ENCODE results near the gene FOXI1. TPM values are rescaled to one million over a fixed set of nuclear protein-coding genes. Genes with fewer than 3 reads are reported as not detected.
A peak's percentile ranks its signal among the peaks of the same experiment; 100 is the strongest.

Gene FOXI1
- polyA plus RNA-seq, 3 donors = not detected

DNA sequence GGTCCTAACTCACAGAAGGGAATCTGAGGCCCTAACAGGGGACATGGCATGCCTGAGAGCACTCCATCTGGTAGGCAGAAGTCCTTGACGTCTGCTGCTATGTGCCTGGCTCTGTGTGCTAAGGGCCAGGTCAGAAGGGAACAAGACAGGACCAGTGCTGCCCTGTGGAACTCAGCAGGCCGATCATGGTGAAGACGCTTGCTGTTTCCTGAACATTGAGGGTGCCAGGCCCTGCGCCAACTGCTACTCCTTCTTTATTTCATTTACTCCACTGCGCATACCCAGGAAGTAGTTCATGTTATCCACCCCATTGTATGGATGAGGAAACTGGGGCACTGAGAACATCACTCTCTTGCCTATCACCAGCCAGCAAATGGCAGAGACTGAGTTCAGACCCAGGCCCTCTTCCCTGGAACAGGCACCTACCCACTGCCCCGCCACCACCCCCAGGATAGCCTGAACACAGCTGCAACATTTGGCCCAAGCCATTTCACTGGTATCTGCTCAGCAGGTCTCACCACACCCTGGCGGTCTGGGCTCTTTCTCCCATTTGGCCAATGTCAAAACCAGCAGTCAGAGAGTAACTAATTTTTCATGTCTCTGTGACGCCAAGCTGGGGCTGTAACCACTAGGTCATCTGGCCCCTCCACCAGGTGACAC is 24.8 kb upstream of the FOXI1 start:
- Histone ChIP-seq H3K36me3 (replicated peaks in 1 of 2; ENCODE audit: control insufficient read depth in 1 of 2, insufficient read depth in 2 of 2, low read length in 2 of 2) (peaks cover 99 to 100% of the 10 kb centered on the region in 2 donors), H3K9me3 (replicated peaks in 1 of 2; ENCODE audit: control insufficient read depth in 1 of 2, insufficient read depth in 1 of 2, low read length in 2 of 2) (no peaks in the 10 kb centered on the region), H4K20me1 (ENCODE audit: insufficient read depth, low read length) (peaks cover 30% of the 10 kb centered on the region), H3K27ac (ENCODE audit: low read depth in 1 of 2, low read length in 2 of 2) (peak overlapping the region in 1 of 2 donors; percentile 2), H3K4me1 (ENCODE audit: control insufficient read depth in 1 of 2, insufficient read depth in 2 of 2, low read length in 2 of 2) (no peaks in the 10 kb centered on the region), H3K27me3 (ENCODE audit: control insufficient read depth in 2 of 2, insufficient read depth in 2 of 2, low read length in 2 of 2) (no peaks in the 10 kb centered on the region), H3K4me3 (replicated peaks in 1 of 3; ENCODE audit: low read depth in 2 of 3, low read length in 3 of 3) (no peak overlapping the region), H3K4me2 (replicated peaks; ENCODE audit: extremely low read depth, low read length, poor library complexity, severe bottlenecking) (no peak overlapping the region), H3K79me2 (ENCODE audit: insufficient read depth, low read length) (no peaks in the 10 kb centered on the region), H2AFZ (ENCODE audit: insufficient read depth, low read depth, low read length, poor library complexity, severe bottlenecking) (no peak overlapping the region), H3K9ac (ENCODE audit: insufficient read depth, low read length, poor library complexity, severe bottlenecking) (no peak overlapping the region)
- Mint-ChIP-seq H3K36me3 (peaks cover 98 to 99% of the 10 kb centered on the region in 2 donors), H3K4me1 (no peaks in the 10 kb centered on the region), H3K27ac (peak overlapping the region in 3 of 7 donors; percentile 26 to 51 (median 37)), H3K27me3 (ENCODE audit: low read depth in 3 of 3) (no peaks in the 10 kb centered on the region), H3K4me3 (no peak overlapping the region), H3K9me3 (no peaks in the 10 kb centered on the region)
- WGBS (ENCODE audit: insufficient coverage) = 99% methylated on average over 4 of the region's 8 CpGs
- DNase-seq = no peak
- TF ChIP-seq, protein P1, sequence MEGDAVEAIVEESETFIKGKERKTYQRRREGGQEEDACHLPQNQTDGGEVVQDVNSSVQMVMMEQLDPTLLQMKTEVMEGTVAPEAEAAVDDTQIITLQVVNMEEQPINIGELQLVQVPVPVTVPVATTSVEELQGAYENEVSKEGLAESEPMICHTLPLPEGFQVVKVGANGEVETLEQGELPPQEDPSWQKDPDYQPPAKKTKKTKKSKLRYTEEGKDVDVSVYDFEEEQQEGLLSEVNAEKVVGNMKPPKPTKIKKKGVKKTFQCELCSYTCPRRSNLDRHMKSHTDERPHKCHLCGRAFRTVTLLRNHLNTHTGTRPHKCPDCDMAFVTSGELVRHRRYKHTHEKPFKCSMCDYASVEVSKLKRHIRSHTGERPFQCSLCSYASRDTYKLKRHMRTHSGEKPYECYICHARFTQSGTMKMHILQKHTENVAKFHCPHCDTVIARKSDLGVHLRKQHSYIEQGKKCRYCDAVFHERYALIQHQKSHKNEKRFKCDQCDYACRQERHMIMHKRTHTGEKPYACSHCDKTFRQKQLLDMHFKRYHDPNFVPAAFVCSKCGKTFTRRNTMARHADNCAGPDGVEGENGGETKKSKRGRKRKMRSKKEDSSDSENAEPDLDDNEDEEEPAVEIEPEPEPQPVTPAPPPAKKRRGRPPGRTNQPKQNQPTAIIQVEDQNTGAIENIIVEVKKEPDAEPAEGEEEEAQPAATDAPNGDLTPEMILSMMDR (IDR thresholded peaks at IDR 0.05) = no peak
- intact Hi-C loops (cut with micrococcal nuclease) = no loop called here

DNA sequence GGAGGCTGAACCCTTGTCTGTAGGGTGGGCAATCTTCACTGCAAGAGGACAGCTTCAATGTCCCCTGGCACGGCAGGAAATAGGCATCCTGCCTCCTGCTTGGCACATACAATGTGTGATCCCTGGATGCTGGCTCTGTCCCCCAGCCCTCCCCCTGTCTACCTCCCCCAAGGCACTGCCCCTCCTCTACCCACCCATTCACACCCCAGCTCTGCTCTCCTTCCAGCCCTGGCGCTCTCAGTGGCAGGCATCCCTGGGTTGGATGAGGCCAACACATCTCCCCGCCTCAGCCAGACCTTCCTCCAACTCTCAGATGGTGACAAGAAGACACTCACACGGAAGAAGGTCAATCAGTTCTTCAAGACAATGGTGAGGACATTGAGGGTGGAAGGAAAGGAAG is 24.1 kb upstream of the FOXI1 start:
- Mint-ChIP-seq H3K9me3 (no peaks in the 10 kb centered on the region), H3K27me3 (ENCODE audit: low read depth in 3 of 3) (no peaks in the 10 kb centered on the region), H3K27ac (peak overlapping the region in 3 of 7 donors; percentile 7 to 31 (median 22)), H3K4me1 (no peaks in the 10 kb centered on the region), H3K36me3 (peaks cover 95% of the 10 kb centered on the region in 2 donors), H3K4me3 (no peak overlapping the region)
- intact Hi-C loops (cut with micrococcal nuclease) = no loop called here
- Histone ChIP-seq H3K4me2 (replicated peaks; ENCODE audit: extremely low read depth, low read length, poor library complexity, severe bottlenecking) (no peak overlapping the region), H3K79me2 (ENCODE audit: insufficient read depth, low read length) (no peaks in the 10 kb centered on the region), H3K36me3 (replicated peaks in 1 of 2; ENCODE audit: control insufficient read depth in 1 of 2, insufficient read depth in 2 of 2, low read length in 2 of 2) (peaks cover 96 to 100% of the 10 kb centered on the region in 2 donors), H3K27ac (ENCODE audit: low read depth in 1 of 2, low read length in 2 of 2) (no peak overlapping the region), H3K4me1 (ENCODE audit: control insufficient read depth in 1 of 2, insufficient read depth in 2 of 2, low read length in 2 of 2) (no peaks in the 10 kb centered on the region), H3K4me3 (replicated peaks in 1 of 3; ENCODE audit: low read depth in 2 of 3, low read length in 3 of 3) (no peak overlapping the region), H3K9me3 (replicated peaks in 1 of 2; ENCODE audit: control insufficient read depth in 1 of 2, insufficient read depth in 1 of 2, low read length in 2 of 2) (no peaks in the 10 kb centered on the region), H3K9ac (ENCODE audit: insufficient read depth, low read length, poor library complexity, severe bottlenecking) (no peak overlapping the region), H2AFZ (ENCODE audit: insufficient read depth, low read depth, low read length, poor library complexity, severe bottlenecking) (no peak overlapping the region), H3K27me3 (ENCODE audit: control insufficient read depth in 2 of 2, insufficient read depth in 2 of 2, low read length in 2 of 2) (no peaks in the 10 kb centered on the region), H4K20me1 (ENCODE audit: insufficient read depth, low read length) (peaks cover 29% of the 10 kb centered on the region)
- TF ChIP-seq, protein P1 (IDR thresholded peaks at IDR 0.05) = no peak
- DNase-seq = no peak
- 100% methylated on average over 2 of the region's 4 CpGs for WGBS (ENCODE audit: insufficient coverage)
